ENCODE measurements around the gene APOD. TPM values are rescaled to one million over a fixed set of nuclear protein-coding genes. Genes with fewer than 3 reads are reported as not detected.

The APOD gene
- total and polyA plus RNA-seq, 2 of the 4 experiments (the other 2 are of a cell fraction): 0.36 TPM; not detected in 1

DNA sequence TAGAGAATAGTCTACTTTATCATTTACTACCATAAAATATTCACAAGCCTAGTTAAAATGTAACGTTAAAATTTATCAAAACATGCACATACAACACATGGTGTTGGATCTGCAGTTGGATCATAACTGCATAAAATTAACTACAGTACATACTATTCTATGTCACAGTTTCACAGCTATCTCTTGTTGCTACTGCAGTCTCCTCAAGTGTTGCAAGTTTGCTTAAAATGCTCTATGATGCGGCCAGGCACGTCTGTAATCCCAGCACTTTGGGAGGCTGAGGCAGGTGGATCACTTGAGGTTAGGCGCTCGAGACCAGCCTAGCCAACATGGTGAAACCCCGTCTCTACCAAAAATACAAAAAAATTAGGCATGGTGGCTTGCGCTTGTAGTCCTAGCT lies 50.9 kb downstream of the APOD start:
- Histone ChIP-seq H2AK9ac (replicated peaks; ENCODE audit: low read depth, low read length, poor library complexity) (no peak overlapping the region), H4K91ac (ENCODE audit: insufficient read depth, low read depth, low read length) (no peak overlapping the region), H3K14ac (replicated peaks; ENCODE audit: low read depth, low read length) (no peak overlapping the region), H4K5ac (ENCODE audit: low read depth, low read length) (no peak overlapping the region), H3K9me3 (ENCODE audit: control insufficient read depth, insufficient read depth, low read length) (no peaks in the 10 kb centered on the region), H3K27me3 (ENCODE audit: control insufficient read depth, insufficient read depth, low read length) (no peaks in the 10 kb centered on the region), H3K79me1 (ENCODE audit: low read depth in 1 of 2, low read length in 2 of 2) (peaks cover 25 to 48% of the 10 kb centered on the region in 2 experiments), H2BK5ac (ENCODE audit: low read depth, low read length, poor library complexity, severe bottlenecking) (no peak overlapping the region), H3K4me3 (ENCODE audit: insufficient read depth, low read depth, low read length) (no peak overlapping the region), H3K23ac (ENCODE audit: low read depth, low read length) (no peak overlapping the region), H3K4me1 (ENCODE audit: control insufficient read depth, insufficient read depth, low read length) (no peaks in the 10 kb centered on the region), H3K27ac (ENCODE audit: insufficient read depth, low read length) (no peak overlapping the region), H2AK5ac (ENCODE audit: low read depth, low read length) (no peak overlapping the region), H3K56ac (ENCODE audit: extremely low read depth, insufficient read depth, low read length) (no peak overlapping the region), H3K9ac (ENCODE audit: low read depth, low read length) (no peak overlapping the region), H4K8ac (ENCODE audit: low read depth in 2 of 2, low read length in 2 of 2) (no peak overlapping the region), H2AFZ (replicated peaks; ENCODE audit: low read length, poor library complexity) (no peak overlapping the region), H3K18ac (ENCODE audit: low read depth, low read length) (no peak overlapping the region), H3K36me3 (ENCODE audit: control insufficient read depth, insufficient read depth, low read length) (peaks cover 2% of the 10 kb centered on the region), H2BK20ac (ENCODE audit: low read depth, low read length) (no peak overlapping the region), H3K9me1 (ENCODE audit: insufficient read depth, low read length) (no peaks in the 10 kb centered on the region), H4K20me1 (ENCODE audit: insufficient read depth, low read length) (peaks cover 34% of the 10 kb centered on the region), H3K4me2 (ENCODE audit: low read depth, low read length) (no peak overlapping the region), H2BK15ac (ENCODE audit: low read depth, low read length) (no peak overlapping the region), H2BK120ac (ENCODE audit: low read depth, low read length) (no peak overlapping the region), H3K4ac (ENCODE audit: low read depth, low read length) (no peak overlapping the region)
- 93% methylated on average over 2 of the region's 7 CpGs; no CpG with 5 or more reads in 1 of the 2 experiments for WGBS, 2 experiments (ENCODE audit: extremely low coverage in 2 of 2, insufficient read length in 1 of 2)
- no peak for ATAC-seq (ENCODE audit: low read depth)
- TF ChIP-seq POLR2A (IDR thresholded peaks at IDR 0.05; ENCODE audit: low read depth, low read length): no peak
- no peak for TF ChIP-seq MXI1 (IDR thresholded peaks at IDR 0.05; ENCODE audit: borderline replicate concordance, low read depth, low read length)
- no peak for TF ChIP-seq ELK1 (IDR thresholded peaks at IDR 0.05; ENCODE audit: borderline replicate concordance, low read depth, low read length)
- TF ChIP-seq, protein P1, sequence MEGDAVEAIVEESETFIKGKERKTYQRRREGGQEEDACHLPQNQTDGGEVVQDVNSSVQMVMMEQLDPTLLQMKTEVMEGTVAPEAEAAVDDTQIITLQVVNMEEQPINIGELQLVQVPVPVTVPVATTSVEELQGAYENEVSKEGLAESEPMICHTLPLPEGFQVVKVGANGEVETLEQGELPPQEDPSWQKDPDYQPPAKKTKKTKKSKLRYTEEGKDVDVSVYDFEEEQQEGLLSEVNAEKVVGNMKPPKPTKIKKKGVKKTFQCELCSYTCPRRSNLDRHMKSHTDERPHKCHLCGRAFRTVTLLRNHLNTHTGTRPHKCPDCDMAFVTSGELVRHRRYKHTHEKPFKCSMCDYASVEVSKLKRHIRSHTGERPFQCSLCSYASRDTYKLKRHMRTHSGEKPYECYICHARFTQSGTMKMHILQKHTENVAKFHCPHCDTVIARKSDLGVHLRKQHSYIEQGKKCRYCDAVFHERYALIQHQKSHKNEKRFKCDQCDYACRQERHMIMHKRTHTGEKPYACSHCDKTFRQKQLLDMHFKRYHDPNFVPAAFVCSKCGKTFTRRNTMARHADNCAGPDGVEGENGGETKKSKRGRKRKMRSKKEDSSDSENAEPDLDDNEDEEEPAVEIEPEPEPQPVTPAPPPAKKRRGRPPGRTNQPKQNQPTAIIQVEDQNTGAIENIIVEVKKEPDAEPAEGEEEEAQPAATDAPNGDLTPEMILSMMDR (conservative IDR thresholded peaks at IDR 0.05; ENCODE audit: low read depth, low read length): no peak
- TF ChIP-seq MAFK (IDR thresholded peaks at IDR 0.05; ENCODE audit: low read depth, low read length): no peak
- no peak for TF ChIP-seq RAD21 (IDR thresholded peaks at IDR 0.05; ENCODE audit: low read length)
- TF ChIP-seq FOS (IDR thresholded peaks at IDR 0.05; ENCODE audit: low read depth, low read length): no peak
- TF ChIP-seq, protein P2, sequence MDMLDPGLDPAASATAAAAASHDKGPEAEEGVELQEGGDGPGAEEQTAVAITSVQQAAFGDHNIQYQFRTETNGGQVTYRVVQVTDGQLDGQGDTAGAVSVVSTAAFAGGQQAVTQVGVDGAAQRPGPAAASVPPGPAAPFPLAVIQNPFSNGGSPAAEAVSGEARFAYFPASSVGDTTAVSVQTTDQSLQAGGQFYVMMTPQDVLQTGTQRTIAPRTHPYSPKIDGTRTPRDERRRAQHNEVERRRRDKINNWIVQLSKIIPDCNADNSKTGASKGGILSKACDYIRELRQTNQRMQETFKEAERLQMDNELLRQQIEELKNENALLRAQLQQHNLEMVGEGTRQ (IDR thresholded peaks at IDR 0.05; ENCODE audit: low read depth, low read length): no peak
- TF ChIP-seq BHLHE40 (IDR thresholded peaks at IDR 0.05; ENCODE audit: low read depth, low read length): no peak
- TF ChIP-seq CHD1 (IDR thresholded peaks at IDR 0.05; ENCODE audit: low read depth, low read length): no peak
- TF ChIP-seq SMC3 (IDR thresholded peaks at IDR 0.05; ENCODE audit: low read depth, low read length): no peak
- no peak for TF ChIP-seq NFE2L2 (IDR thresholded peaks at IDR 0.05; ENCODE audit: low read depth, low read length)
- TF ChIP-seq MAZ (IDR thresholded peaks at IDR 0.05; ENCODE audit: borderline replicate concordance, low read depth, low read length): no peak
- no peak for TF ChIP-seq CEBPB (IDR thresholded peaks at IDR 0.05; ENCODE audit: low read depth, low read length)
- no peak for TF ChIP-seq RCOR1 (IDR thresholded peaks at IDR 0.05; ENCODE audit: insufficient replicate concordance, low read length)
- no peak for TF ChIP-seq RFX5 (IDR thresholded peaks at IDR 0.05; ENCODE audit: low read depth, low read length)
- dilution Hi-C loops (cut with HindIII; ENCODE audit: low sequenced_read_pairs, unreplicated experiment): no loop called here
- intact Hi-C loops (cut with micrococcal nuclease): no loop called here
- CTCF ChIA-PET: interaction anchor here (0.6 kb wide), 1 partner anchor 29 kb away, joined by 3 read pairs; no protein-coding TSS in a partner anchor
- BruUV-seq (replicated peaks): no TSS peak
- DNase-seq: no peak
- in situ Hi-C loops (cut with MboI; ENCODE audit: low sequenced_read_pairs): no loop called here
- POLR2A ChIA-PET (ENCODE audit: unreplicated experiment): no interaction called here

Measured in IMR-90 (cell line).